Keratinocyte (primary cell): ENCODE measurements around the gene EIF3L.

Experiments
- EZH2 ChIP-seq: IDR thresholded peaks from one replicate; pipeline ENCODE4 v1.6.1; 2012; ENCODE audit warnings: inconsistent platforms, mild to moderate bottlenecking, low read length, moderate library complexity
- TF ChIP-seq, protein P1 (sequence below), 3 experiments: IDR thresholded peaks in 1 of 3; conservative IDR thresholded peaks in 1 of 3; optimal IDR thresholded peaks in 1 of 3; 2 replicates in 2 of 3; 3 replicates in 1 of 3; pipeline versions ENCODE3 to v1.5.1; 2011; ENCODE audit warnings: low read length in 3 of 3, mild to moderate bottlenecking in 3 of 3, moderate library complexity in 2 of 3, control low read depth in 1 of 3, inconsistent platforms in 1 of 3; ENCODE audit not compliant: insufficient read depth in 2 of 3; ENCODE audit errors: extremely low read depth in 1 of 3

DNA sequence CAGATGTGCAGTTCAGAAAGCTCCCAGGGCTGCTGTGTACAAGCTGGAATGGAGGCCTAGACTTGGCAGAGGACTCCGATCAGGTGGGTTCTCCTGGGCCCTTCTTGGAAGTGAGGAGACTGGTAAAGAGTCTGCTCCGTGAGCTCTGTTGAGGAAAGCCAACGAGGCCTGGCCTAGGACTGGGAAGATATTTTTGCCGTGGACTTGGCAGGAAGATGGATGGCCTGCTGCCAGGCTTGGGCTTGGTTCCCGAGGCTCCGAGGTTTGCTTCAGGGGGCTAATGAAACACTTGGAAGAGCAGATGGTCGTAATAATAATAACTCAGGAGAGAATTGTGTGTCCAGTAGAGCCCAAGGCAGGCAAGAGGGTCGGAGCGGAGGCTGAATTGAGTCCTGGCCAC lies 22.2 kb upstream of the EIF3L start:
- TF ChIP-seq, protein P1, sequence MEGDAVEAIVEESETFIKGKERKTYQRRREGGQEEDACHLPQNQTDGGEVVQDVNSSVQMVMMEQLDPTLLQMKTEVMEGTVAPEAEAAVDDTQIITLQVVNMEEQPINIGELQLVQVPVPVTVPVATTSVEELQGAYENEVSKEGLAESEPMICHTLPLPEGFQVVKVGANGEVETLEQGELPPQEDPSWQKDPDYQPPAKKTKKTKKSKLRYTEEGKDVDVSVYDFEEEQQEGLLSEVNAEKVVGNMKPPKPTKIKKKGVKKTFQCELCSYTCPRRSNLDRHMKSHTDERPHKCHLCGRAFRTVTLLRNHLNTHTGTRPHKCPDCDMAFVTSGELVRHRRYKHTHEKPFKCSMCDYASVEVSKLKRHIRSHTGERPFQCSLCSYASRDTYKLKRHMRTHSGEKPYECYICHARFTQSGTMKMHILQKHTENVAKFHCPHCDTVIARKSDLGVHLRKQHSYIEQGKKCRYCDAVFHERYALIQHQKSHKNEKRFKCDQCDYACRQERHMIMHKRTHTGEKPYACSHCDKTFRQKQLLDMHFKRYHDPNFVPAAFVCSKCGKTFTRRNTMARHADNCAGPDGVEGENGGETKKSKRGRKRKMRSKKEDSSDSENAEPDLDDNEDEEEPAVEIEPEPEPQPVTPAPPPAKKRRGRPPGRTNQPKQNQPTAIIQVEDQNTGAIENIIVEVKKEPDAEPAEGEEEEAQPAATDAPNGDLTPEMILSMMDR (optimal IDR thresholded peaks at IDR 0.05 in 1 of 3, IDR thresholded peaks at IDR 0.05 in 1 of 3, conservative IDR thresholded peaks at IDR 0.05 in 1 of 3; ENCODE audit: extremely low read depth in 1 of 3, insufficient read depth in 2 of 3, low read length in 3 of 3), result no peak
- no peak for TF ChIP-seq EZH2
